WTC11 (cell line): Measurements from ENCODE around the gene PTPN1.

Experiments used
- ESRRA ChIP-seq: sonication (generic); formaldehyde crosslinking; IDR thresholded peaks from 2 replicates; pipeline ENCODE4 v1.8.1; 2022; ENCODE audit warnings: mild to moderate bottlenecking, missing genetic modification reagents, borderline replicate concordance
- RELA ChIP-seq: sonication (generic); formaldehyde crosslinking; IDR thresholded peaks from 2 replicates; pipeline ENCODE4 v1.8.1; 2022; ENCODE audit warnings: missing genetic modification reagents, mild to moderate bottlenecking, borderline replicate concordance
- TF ChIP-seq, protein P1 (sequence below): fragments of 200-600 bp; IDR thresholded peaks from 2 replicates; pipeline ENCODE4 v1.8.0; 2022; ENCODE audit warnings: antibody characterized with exemption

DNA sequence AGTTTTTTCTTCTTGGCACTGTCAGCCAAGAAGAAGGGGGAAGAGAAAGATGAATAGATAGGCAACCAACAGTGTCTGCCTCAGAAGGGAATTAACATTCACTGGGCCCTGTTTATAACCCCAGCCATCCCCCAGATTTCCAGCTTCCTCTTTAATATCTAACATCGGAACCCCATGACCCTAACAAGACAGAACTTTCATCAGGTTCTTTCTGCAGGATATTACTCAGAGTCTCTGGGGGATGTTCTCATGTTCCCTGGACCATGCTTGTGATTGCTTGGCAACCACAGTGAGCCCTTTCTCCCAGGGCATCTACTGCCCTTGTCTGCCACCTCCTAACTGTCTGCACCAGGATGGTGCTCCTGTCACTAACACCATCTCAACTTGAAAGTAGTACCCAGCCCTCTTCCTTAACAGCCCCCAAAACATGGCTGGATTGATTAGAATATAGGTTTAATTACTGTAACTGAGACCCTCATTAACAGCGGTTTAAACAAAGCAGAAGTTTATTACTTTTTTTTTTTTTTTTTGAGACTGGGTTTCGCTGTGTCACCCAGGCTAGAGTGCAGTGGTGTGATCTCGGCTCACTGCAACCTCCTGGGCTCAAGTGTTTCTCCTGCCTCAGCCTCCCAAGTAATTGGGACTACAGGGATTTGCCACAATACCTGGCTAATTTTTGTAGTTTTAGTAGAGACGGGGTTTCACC, 12.0 kb upstream of the PTPN1 start:
- TF ChIP-seq, protein P1, sequence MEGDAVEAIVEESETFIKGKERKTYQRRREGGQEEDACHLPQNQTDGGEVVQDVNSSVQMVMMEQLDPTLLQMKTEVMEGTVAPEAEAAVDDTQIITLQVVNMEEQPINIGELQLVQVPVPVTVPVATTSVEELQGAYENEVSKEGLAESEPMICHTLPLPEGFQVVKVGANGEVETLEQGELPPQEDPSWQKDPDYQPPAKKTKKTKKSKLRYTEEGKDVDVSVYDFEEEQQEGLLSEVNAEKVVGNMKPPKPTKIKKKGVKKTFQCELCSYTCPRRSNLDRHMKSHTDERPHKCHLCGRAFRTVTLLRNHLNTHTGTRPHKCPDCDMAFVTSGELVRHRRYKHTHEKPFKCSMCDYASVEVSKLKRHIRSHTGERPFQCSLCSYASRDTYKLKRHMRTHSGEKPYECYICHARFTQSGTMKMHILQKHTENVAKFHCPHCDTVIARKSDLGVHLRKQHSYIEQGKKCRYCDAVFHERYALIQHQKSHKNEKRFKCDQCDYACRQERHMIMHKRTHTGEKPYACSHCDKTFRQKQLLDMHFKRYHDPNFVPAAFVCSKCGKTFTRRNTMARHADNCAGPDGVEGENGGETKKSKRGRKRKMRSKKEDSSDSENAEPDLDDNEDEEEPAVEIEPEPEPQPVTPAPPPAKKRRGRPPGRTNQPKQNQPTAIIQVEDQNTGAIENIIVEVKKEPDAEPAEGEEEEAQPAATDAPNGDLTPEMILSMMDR = no peak
- TF ChIP-seq ESRRA (CRISPR knock-in tag) (no peak), RELA (CRISPR knock-in tag) (no peak)
